Measurements from ENCODE around the gene CNPY4. TPM values are rescaled to one million over a fixed set of nuclear protein-coding genes. Genes with fewer than 3 reads are reported as not detected.

CNPY4 gene
- total and polyA plus RNA-seq, 2 donors (not counting 3 experiments of a cell fraction or from before 2014, with no cell fraction given): 28.6 to 33.7 TPM

DNA sequence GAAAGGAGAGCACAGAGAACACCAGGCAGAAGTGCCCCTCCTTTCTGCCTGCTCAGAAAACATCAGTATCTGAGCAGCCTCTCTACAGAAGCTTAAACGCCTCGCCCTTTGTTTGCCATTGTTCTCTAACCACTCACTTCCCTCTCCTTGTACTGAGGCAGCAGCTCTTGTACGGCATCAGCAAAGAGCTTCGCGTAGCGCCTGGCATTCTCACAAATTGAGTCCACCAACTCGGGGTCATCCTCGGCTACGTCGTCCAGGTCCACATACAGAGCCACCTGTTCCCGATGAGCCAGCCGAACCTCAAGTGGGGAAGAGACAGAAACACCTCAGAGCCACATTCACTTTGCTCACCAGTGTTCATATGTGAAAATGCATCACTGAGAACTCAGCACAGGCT, 20.0 kb upstream of the CNPY4 start:
- DNase-seq (ENCODE audit: low read depth, low spot score) (peak; percentile 45), FAIRE-seq (no peak)
- Histone ChIP-seq H3K4me3 (replicated peaks in 1 of 3; ENCODE audit: insufficient read depth in 1 of 3, low read depth in 1 of 3, low read length in 3 of 3) (peak overlapping the region in 2 of 3 experiments; percentile 75 to 96), H3K9ac (replicated peaks; ENCODE audit: extremely low read depth, insufficient read depth, low read length) (peak overlapping the region; percentile 92), H3K36me3 (ENCODE audit: control insufficient read depth in 2 of 2, extremely low read depth in 1 of 2, insufficient read depth in 2 of 2, low read length in 2 of 2) (peaks cover 34 to 36% of the 10 kb centered on the region in 2 experiments), H3K4me1 (ENCODE audit: control insufficient read depth, extremely low read depth, insufficient read depth, low read length) (peaks cover 18% of the 10 kb centered on the region), H3K4me2 (ENCODE audit: insufficient read depth, low read length) (peak overlapping the region; percentile 94), H3K9me1 (replicated peaks; ENCODE audit: control insufficient read depth, extremely low read depth, insufficient read depth, low read length) (no peaks in the 10 kb centered on the region), H3K27me3 (ENCODE audit: control insufficient read depth in 2 of 2, insufficient read depth in 2 of 2, low read length in 2 of 2) (no peaks in the 10 kb centered on the region), H3K79me2 (ENCODE audit: control insufficient read depth, insufficient read depth, low read length) (peaks cover 44% of the 10 kb centered on the region), H3K27ac (ENCODE audit: insufficient read depth, low read depth, low read length) (peak overlapping the region; percentile 84), H4K20me1 (replicated peaks; ENCODE audit: control insufficient read depth, extremely low read depth, insufficient read depth, low read length) (no peaks in the 10 kb centered on the region), H3K9me3 (replicated peaks; ENCODE audit: control insufficient read depth, insufficient read depth, low read length) (no peaks in the 10 kb centered on the region), H2AFZ (ENCODE audit: low read depth, low read length) (no peak overlapping the region)
- CTCF ChIA-PET: interaction anchor here (1.1 to 1.3 kb wide), 2 partner anchors 17 to 31 kb away, joined by 3 to 5 read pairs; no protein-coding TSS in a partner anchor
- POLR2A ChIA-PET: interaction anchor here (1.0 to 1.9 kb wide), 2 partner anchors 9 to 12 kb away, joined by 3 to 10 read pairs; no protein-coding TSS in a partner anchor
- dilution Hi-C loops (cut with MboI; ENCODE audit: extremely low pct_ligation_motif_present, low sequenced_read_pairs): no loop called here
- intact Hi-C loops (cut with micrococcal nuclease): no loop called here
- TF ChIP-seq, protein P1, sequence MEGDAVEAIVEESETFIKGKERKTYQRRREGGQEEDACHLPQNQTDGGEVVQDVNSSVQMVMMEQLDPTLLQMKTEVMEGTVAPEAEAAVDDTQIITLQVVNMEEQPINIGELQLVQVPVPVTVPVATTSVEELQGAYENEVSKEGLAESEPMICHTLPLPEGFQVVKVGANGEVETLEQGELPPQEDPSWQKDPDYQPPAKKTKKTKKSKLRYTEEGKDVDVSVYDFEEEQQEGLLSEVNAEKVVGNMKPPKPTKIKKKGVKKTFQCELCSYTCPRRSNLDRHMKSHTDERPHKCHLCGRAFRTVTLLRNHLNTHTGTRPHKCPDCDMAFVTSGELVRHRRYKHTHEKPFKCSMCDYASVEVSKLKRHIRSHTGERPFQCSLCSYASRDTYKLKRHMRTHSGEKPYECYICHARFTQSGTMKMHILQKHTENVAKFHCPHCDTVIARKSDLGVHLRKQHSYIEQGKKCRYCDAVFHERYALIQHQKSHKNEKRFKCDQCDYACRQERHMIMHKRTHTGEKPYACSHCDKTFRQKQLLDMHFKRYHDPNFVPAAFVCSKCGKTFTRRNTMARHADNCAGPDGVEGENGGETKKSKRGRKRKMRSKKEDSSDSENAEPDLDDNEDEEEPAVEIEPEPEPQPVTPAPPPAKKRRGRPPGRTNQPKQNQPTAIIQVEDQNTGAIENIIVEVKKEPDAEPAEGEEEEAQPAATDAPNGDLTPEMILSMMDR (IDR thresholded peaks at IDR 0.05; ENCODE audit: extremely low read depth in 1 of 2, insufficient read depth in 1 of 2, low read depth in 1 of 2, low read length in 2 of 2): no peak
- TF ChIP-seq EZH2 (IDR thresholded peaks at IDR 0.05; ENCODE audit: borderline replicate concordance, low read depth, low read length, severe bottlenecking): no peak
- no peak for TF ChIP-seq POLR2AphosphoS5 (IDR thresholded peaks at IDR 0.05; ENCODE audit: insufficient read depth, low read depth, low read length)
- no peak for TF ChIP-seq FOS (IDR thresholded peaks at IDR 0.05; ENCODE audit: borderline replicate concordance, insufficient read depth, low read length)
- no peak for TF ChIP-seq JUN (IDR thresholded peaks at IDR 0.05; ENCODE audit: borderline replicate concordance, insufficient read depth, insufficient read length, low read depth)
- no peak for TF ChIP-seq GATA2 (IDR thresholded peaks at IDR 0.05; ENCODE audit: insufficient read depth, insufficient read length, low read depth, low read length)
- TF ChIP-seq, protein P2, sequence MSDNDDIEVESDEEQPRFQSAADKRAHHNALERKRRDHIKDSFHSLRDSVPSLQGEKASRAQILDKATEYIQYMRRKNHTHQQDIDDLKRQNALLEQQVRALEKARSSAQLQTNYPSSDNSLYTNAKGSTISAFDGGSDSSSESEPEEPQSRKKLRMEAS (IDR thresholded peaks at IDR 0.05; ENCODE audit: insufficient read depth, insufficient read length): no peak
- no peak for TF ChIP-seq POLR2A (IDR thresholded peaks at IDR 0.05; ENCODE audit: low read depth, low read length)
- TF ChIP-seq MYC (IDR thresholded peaks at IDR 0.05; ENCODE audit: low read depth, low read length): no peak
- no TSS peak for BruUV-seq (replicated peaks)
